ENCODE data around the gene LNPEP.

DNA sequence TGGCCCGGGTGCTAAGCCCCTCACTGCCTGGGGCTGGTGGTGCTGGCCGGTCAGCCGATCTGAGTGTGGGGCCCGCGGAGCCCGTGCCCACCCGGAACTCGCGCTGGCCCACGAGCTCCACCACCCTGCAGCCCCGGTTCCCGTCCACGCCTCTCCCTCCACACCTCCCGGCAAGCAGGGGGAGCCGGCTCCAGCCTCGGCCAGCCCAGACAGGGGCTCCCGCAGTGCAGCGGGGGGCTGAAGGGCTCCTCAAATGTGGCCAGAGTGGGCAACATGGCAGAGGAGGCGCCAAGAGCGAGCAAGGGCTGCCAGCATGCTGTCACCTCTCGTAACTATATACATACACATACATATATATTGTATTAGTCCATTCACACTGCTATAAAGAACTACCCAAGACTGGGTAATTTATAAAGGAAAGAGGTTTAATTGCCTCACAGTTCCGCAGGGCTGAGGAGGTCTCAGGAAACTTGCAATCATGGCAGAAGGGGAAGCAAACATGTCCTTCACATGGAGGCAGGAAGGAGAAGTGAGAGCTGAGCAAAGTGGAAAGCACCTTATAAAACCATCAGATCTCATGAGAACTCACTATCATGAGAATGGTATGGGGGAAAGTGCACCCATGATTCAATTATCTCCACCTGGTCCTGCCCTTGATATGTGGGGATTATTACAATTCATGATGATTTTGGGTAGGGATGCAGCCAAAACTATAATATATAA is 149.7 kb downstream of the LNPEP start:
- TF ChIP-seq EZH2 (IDR thresholded peaks at IDR 0.05; ENCODE audit: borderline replicate concordance, insufficient read depth, low read depth, low read length, poor library complexity, severe bottlenecking), result no peak
- TF ChIP-seq, protein P1, sequence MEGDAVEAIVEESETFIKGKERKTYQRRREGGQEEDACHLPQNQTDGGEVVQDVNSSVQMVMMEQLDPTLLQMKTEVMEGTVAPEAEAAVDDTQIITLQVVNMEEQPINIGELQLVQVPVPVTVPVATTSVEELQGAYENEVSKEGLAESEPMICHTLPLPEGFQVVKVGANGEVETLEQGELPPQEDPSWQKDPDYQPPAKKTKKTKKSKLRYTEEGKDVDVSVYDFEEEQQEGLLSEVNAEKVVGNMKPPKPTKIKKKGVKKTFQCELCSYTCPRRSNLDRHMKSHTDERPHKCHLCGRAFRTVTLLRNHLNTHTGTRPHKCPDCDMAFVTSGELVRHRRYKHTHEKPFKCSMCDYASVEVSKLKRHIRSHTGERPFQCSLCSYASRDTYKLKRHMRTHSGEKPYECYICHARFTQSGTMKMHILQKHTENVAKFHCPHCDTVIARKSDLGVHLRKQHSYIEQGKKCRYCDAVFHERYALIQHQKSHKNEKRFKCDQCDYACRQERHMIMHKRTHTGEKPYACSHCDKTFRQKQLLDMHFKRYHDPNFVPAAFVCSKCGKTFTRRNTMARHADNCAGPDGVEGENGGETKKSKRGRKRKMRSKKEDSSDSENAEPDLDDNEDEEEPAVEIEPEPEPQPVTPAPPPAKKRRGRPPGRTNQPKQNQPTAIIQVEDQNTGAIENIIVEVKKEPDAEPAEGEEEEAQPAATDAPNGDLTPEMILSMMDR (IDR thresholded peaks at IDR 0.05), result no peak

Measured in B cell (primary cell).